ENCODE data around the gene CAV2.

DNA sequence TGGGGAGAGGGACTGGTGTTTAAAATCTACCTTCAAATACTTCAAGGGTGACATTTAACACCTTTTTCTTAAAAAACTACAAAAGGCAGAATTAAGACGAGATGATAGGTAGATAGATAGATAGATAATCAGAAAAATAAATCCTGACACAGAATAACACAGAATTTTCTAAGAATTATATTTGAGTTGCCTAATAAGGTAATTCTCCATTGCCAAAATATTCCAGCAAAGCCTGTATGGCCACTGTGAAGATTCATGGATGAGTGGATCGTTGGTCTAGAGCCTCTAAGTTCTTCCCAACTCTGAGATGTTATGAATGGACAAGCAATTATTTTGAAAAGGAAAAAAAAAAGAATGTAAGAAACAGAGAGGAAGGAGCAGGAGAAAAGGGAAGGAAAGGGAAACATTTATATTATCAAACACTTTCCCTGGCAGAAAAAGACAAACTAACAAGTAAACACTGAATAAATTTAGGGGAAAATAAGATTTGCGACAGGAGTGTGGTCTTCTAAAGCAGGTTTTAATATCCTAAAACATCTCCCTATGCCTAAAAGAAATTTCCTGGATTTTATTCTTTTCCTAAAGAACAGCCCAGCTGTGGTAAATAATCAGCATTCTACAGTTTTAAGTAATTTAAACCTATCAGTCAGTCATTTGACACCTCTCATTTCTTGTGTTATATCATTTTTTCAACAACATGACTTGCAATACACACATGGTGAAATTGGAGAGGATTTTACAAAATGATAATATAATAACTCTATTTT lies 7.5 kb upstream of the CAV2 start:
- TF ChIP-seq, protein P1, sequence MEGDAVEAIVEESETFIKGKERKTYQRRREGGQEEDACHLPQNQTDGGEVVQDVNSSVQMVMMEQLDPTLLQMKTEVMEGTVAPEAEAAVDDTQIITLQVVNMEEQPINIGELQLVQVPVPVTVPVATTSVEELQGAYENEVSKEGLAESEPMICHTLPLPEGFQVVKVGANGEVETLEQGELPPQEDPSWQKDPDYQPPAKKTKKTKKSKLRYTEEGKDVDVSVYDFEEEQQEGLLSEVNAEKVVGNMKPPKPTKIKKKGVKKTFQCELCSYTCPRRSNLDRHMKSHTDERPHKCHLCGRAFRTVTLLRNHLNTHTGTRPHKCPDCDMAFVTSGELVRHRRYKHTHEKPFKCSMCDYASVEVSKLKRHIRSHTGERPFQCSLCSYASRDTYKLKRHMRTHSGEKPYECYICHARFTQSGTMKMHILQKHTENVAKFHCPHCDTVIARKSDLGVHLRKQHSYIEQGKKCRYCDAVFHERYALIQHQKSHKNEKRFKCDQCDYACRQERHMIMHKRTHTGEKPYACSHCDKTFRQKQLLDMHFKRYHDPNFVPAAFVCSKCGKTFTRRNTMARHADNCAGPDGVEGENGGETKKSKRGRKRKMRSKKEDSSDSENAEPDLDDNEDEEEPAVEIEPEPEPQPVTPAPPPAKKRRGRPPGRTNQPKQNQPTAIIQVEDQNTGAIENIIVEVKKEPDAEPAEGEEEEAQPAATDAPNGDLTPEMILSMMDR (conservative IDR thresholded peaks at IDR 0.05), result no peak
- TF ChIP-seq ZFX (IDR thresholded peaks at IDR 0.05), result no peak
